Measurements from ENCODE around the gene PARP16.

The PARP16 gene

GRCh38 chr15:65329984-65330735 lies 43.5 kb upstream of the PARP16 start:
- DNase-seq = no peak

GRCh38 chr15:65329288-65329983 lies 42.8 kb upstream of the PARP16 start:
- H3K9me3 ChIP-seq (ENCODE audit: control insufficient read depth, low read length) = no peaks in the 10 kb centered on the region
- H3K27me3 ChIP-seq (replicated peaks; ENCODE audit: control insufficient read depth, insufficient read depth, low read length, poor library complexity, severe bottlenecking) = no peaks in the 10 kb centered on the region
- H3K4me3 ChIP-seq (ENCODE audit: insufficient read depth, low read depth, low read length, poor library complexity, severe bottlenecking) = no peak overlapping the region
- DNase-seq = no peak
- no peaks in the 10 kb centered on the region for H3K36me3 ChIP-seq (ENCODE audit: control insufficient read depth, insufficient read depth, low read length)
- H3K4me1 ChIP-seq (ENCODE audit: control insufficient read depth, insufficient read depth, low read length, poor library complexity, severe bottlenecking) = no peaks in the 10 kb centered on the region
- H3K27ac ChIP-seq (ENCODE audit: insufficient read depth, low read length, poor library complexity, severe bottlenecking) = no peak overlapping the region

More at GRCh38 chr15:65329984-65330735, 43.5 kb upstream of the PARP16 start:
- Histone ChIP-seq H3K27me3 (replicated peaks; ENCODE audit: control insufficient read depth, insufficient read depth, low read length, poor library complexity, severe bottlenecking) (no peaks in the 10 kb centered on the region), H3K4me1 (ENCODE audit: control insufficient read depth, insufficient read depth, low read length, poor library complexity, severe bottlenecking) (no peaks in the 10 kb centered on the region), H3K4me3 (ENCODE audit: insufficient read depth, low read depth, low read length, poor library complexity, severe bottlenecking) (no peak overlapping the region), H3K9me3 (ENCODE audit: control insufficient read depth, low read length) (no peaks in the 10 kb centered on the region), H3K36me3 (ENCODE audit: control insufficient read depth, insufficient read depth, low read length) (no peaks in the 10 kb centered on the region), H3K27ac (ENCODE audit: insufficient read depth, low read length, poor library complexity, severe bottlenecking) (no peak overlapping the region)

- no peak overlapping the region for H3K4me3 ChIP-seq (ENCODE audit: insufficient read depth, low read depth, low read length, poor library complexity, severe bottlenecking)
- H3K4me1 ChIP-seq (ENCODE audit: control insufficient read depth, insufficient read depth, low read length, poor library complexity, severe bottlenecking) = no peaks in the 10 kb centered on the region
- no peaks in the 10 kb centered on the region for H3K36me3 ChIP-seq (ENCODE audit: control insufficient read depth, insufficient read depth, low read length)
- no peaks in the 10 kb centered on the region for H3K27me3 ChIP-seq (replicated peaks; ENCODE audit: control insufficient read depth, insufficient read depth, low read length, poor library complexity, severe bottlenecking)
- no peak for DNase-seq
- no peaks in the 10 kb centered on the region for H3K9me3 ChIP-seq (ENCODE audit: control insufficient read depth, low read length)
- H3K27ac ChIP-seq (ENCODE audit: insufficient read depth, low read length, poor library complexity, severe bottlenecking) = no peak overlapping the region
Observed at GRCh38 chr15:65328506-65329287, 42.0 kb upstream of the PARP16 start.

GRCh38 chr15:65327651-65328393 lies 41.1 kb upstream of the PARP16 start:
- Histone ChIP-seq H3K27me3 (replicated peaks; ENCODE audit: control insufficient read depth, insufficient read depth, low read length, poor library complexity, severe bottlenecking) (no peaks in the 10 kb centered on the region), H3K4me3 (ENCODE audit: insufficient read depth, low read depth, low read length, poor library complexity, severe bottlenecking) (no peak overlapping the region), H3K36me3 (ENCODE audit: control insufficient read depth, insufficient read depth, low read length) (no peaks in the 10 kb centered on the region), H3K4me1 (ENCODE audit: control insufficient read depth, insufficient read depth, low read length, poor library complexity, severe bottlenecking) (no peaks in the 10 kb centered on the region), H3K9me3 (ENCODE audit: control insufficient read depth, low read length) (no peaks in the 10 kb centered on the region), H3K27ac (ENCODE audit: insufficient read depth, low read length, poor library complexity, severe bottlenecking) (no peak overlapping the region)
- no peak for DNase-seq

GRCh38 chr15:65326818-65327217 lies 40.1 kb upstream of the PARP16 start:
- no peak for DNase-seq
- no peaks in the 10 kb centered on the region for H3K27me3 ChIP-seq (replicated peaks; ENCODE audit: control insufficient read depth, insufficient read depth, low read length, poor library complexity, severe bottlenecking)
- H3K9me3 ChIP-seq (ENCODE audit: control insufficient read depth, low read length) = no peaks in the 10 kb centered on the region
- no peaks in the 10 kb centered on the region for H3K36me3 ChIP-seq (ENCODE audit: control insufficient read depth, insufficient read depth, low read length)
- no peak overlapping the region for H3K4me3 ChIP-seq (ENCODE audit: insufficient read depth, low read depth, low read length, poor library complexity, severe bottlenecking)
- H3K27ac ChIP-seq (ENCODE audit: insufficient read depth, low read length, poor library complexity, severe bottlenecking) = no peak overlapping the region
- no peaks in the 10 kb centered on the region for H3K4me1 ChIP-seq (ENCODE audit: control insufficient read depth, insufficient read depth, low read length, poor library complexity, severe bottlenecking)

GRCh38 chr15:65326117-65326526 lies 39.4 kb upstream of the PARP16 start:
- Histone ChIP-seq H3K4me3 (ENCODE audit: insufficient read depth, low read depth, low read length, poor library complexity, severe bottlenecking) (no peak overlapping the region), H3K27ac (ENCODE audit: insufficient read depth, low read length, poor library complexity, severe bottlenecking) (no peak overlapping the region)

GRCh38 chr15:65323071-65323511 lies 36.4 kb upstream of the PARP16 start:
- H3K9me3 ChIP-seq (ENCODE audit: control insufficient read depth, low read length) = no peaks in the 10 kb centered on the region
- no peak overlapping the region for H3K27ac ChIP-seq (ENCODE audit: insufficient read depth, low read length, poor library complexity, severe bottlenecking)
- no peak for DNase-seq
- H3K4me1 ChIP-seq (ENCODE audit: control insufficient read depth, insufficient read depth, low read length, poor library complexity, severe bottlenecking) = no peaks in the 10 kb centered on the region
- no peaks in the 10 kb centered on the region for H3K36me3 ChIP-seq (ENCODE audit: control insufficient read depth, insufficient read depth, low read length)
- no peak overlapping the region for H3K4me3 ChIP-seq (ENCODE audit: insufficient read depth, low read depth, low read length, poor library complexity, severe bottlenecking)
- no peaks in the 10 kb centered on the region for H3K27me3 ChIP-seq (replicated peaks; ENCODE audit: control insufficient read depth, insufficient read depth, low read length, poor library complexity, severe bottlenecking)

More at GRCh38 chr15:65326117-65326526, 39.4 kb upstream of the PARP16 start:
- Histone ChIP-seq H3K4me1 (ENCODE audit: control insufficient read depth, insufficient read depth, low read length, poor library complexity, severe bottlenecking) (no peaks in the 10 kb centered on the region), H3K36me3 (ENCODE audit: control insufficient read depth, insufficient read depth, low read length) (no peaks in the 10 kb centered on the region), H3K9me3 (ENCODE audit: control insufficient read depth, low read length) (no peaks in the 10 kb centered on the region), H3K27me3 (replicated peaks; ENCODE audit: control insufficient read depth, insufficient read depth, low read length, poor library complexity, severe bottlenecking) (no peaks in the 10 kb centered on the region)
- DNase-seq = no peak

GRCh38 chr15:65318870-65319356 lies 32.2 kb upstream of the PARP16 start:
- no peaks in the 10 kb centered on the region for H3K27me3 ChIP-seq (replicated peaks; ENCODE audit: control insufficient read depth, insufficient read depth, low read length, poor library complexity, severe bottlenecking)
- no peaks in the 10 kb centered on the region for H3K9me3 ChIP-seq (ENCODE audit: control insufficient read depth, low read length)
- DNase-seq = peak; percentile 51 to 65 (median 55)
- H3K27ac ChIP-seq (ENCODE audit: insufficient read depth, low read length, poor library complexity, severe bottlenecking) = no peak overlapping the region
- H3K4me3 ChIP-seq (ENCODE audit: insufficient read depth, low read depth, low read length, poor library complexity, severe bottlenecking) = no peak overlapping the region
- no peaks in the 10 kb centered on the region for H3K4me1 ChIP-seq (ENCODE audit: control insufficient read depth, insufficient read depth, low read length, poor library complexity, severe bottlenecking)
- H3K36me3 ChIP-seq (ENCODE audit: control insufficient read depth, insufficient read depth, low read length) = no peaks in the 10 kb centered on the region

- DNase-seq = no peak
- Histone ChIP-seq H3K9me3 (ENCODE audit: control insufficient read depth, low read length) (no peaks in the 10 kb centered on the region), H3K4me1 (ENCODE audit: control insufficient read depth, insufficient read depth, low read length, poor library complexity, severe bottlenecking) (no peaks in the 10 kb centered on the region), H3K27me3 (replicated peaks; ENCODE audit: control insufficient read depth, insufficient read depth, low read length, poor library complexity, severe bottlenecking) (no peaks in the 10 kb centered on the region), H3K4me3 (ENCODE audit: insufficient read depth, low read depth, low read length, poor library complexity, severe bottlenecking) (no peak overlapping the region), H3K36me3 (ENCODE audit: control insufficient read depth, insufficient read depth, low read length) (no peaks in the 10 kb centered on the region), H3K27ac (ENCODE audit: insufficient read depth, low read length, poor library complexity, severe bottlenecking) (no peak overlapping the region)
Observed at GRCh38 chr15:65312400-65312916, 25.8 kb upstream of the PARP16 start.
